Panc1 (cell line): ENCODE measurements around the gene HCFC1R1. TPM values are rescaled to one million over a fixed set of nuclear protein-coding genes. Genes with fewer than 3 reads are reported as not detected.

Experiments
- ATAC-seq: fragments of 200-7000 bp; cut with Tn5 transposase; 2 replicates; pipeline ENCODE4 v1.9.1; 2020; ENCODE audit warnings: mild to moderate bottlenecking, moderate library complexity
- BruUV-seq: library from RNA; stranded (reverse); fragments of 400-500 nt; replicated peaks from 2 replicates; lab custom pipeline; 2021; lab: Mats Ljungman, UMichigan
- CTCF ChIA-PET: fragments of 300-600 bp; sonication (Branson Sonifier 250); formaldehyde crosslinking; loops from one replicate; lab custom pipeline; 2022; ENCODE audit warnings: antibody characterized with exemption; lab: Charles Lee
- POLR2A ChIA-PET: fragments of 300-600 bp; sonication (Branson Sonifier 250); formaldehyde crosslinking; loops from one replicate; lab custom pipeline; 2022; ENCODE audit warnings: antibody characterized with exemption; lab: Charles Lee
- DNase-seq: peaks from one replicate; pipeline ENCODE4 v3.0.0-alpha.2; 2010; ENCODE audit warnings: low read depth, low spot score
- H3K27ac ChIP-seq: 2 replicates; pipeline ENCODE4 v1.5.1; 2011; ENCODE audit warnings: mild to moderate bottlenecking, low read length, inconsistent platforms
- H3K27me3 ChIP-seq: fragments of 200-500 bp; sonication (Bioruptor generic); 2 replicates; pipeline ENCODE4 v1.6.0; 2014; ENCODE audit warnings: low read length, inconsistent platforms; ENCODE audit not compliant: control insufficient read depth, insufficient read depth
- H3K36me3 ChIP-seq: fragments of 200-500 bp; sonication (Bioruptor generic); 2 replicates; pipeline ENCODE4 v1.5.1; 2014; ENCODE audit warnings: inconsistent platforms, mild to moderate bottlenecking, low read length, moderate library complexity; ENCODE audit not compliant: control insufficient read depth, insufficient read depth
- H3K4me1 ChIP-seq: 2 replicates; pipeline ENCODE4 v1.5.1; 2011; ENCODE audit warnings: inconsistent platforms, mild to moderate bottlenecking, low read length, moderate library complexity; ENCODE audit not compliant: control insufficient read depth, insufficient read depth
- H3K4me3 ChIP-seq, 2 experiments: 2 replicates each; pipeline ENCODE4 v1.5.1; 2011 to 2012; ENCODE audit warnings: low read depth in 2 of 2, low read length in 2 of 2, mild to moderate bottlenecking in 2 of 2, inconsistent platforms in 1 of 2, moderate library complexity in 1 of 2
- H3K9me3 ChIP-seq: fragments of 200-500 bp; sonication (Bioruptor generic); 2 replicates; pipeline ENCODE4 v1.5.1; 2014; ENCODE audit warnings: low read depth, mild to moderate bottlenecking, inconsistent platforms, low read length, moderate library complexity; ENCODE audit not compliant: control insufficient read depth, insufficient read depth
- POLR2AphosphoS5 ChIP-seq: IDR thresholded peaks from 2 replicates; pipeline ENCODE4 v1.6.1; 2012; ENCODE audit warnings: mild to moderate bottlenecking, low read depth, low read length, moderate library complexity
- SIN3A ChIP-seq: IDR thresholded peaks from 2 replicates; pipeline ENCODE4 v1.6.1; 2012; ENCODE audit warnings: low read depth, mild to moderate bottlenecking, low read length, moderate library complexity, borderline replicate concordance; ENCODE audit not compliant: insufficient read depth
- TCF7L2 ChIP-seq: IDR thresholded peaks from 2 replicates; pipeline ENCODE4 v1.6.1; 2011; ENCODE audit warnings: mild to moderate bottlenecking, low read depth, low read length, inconsistent platforms
- in situ Hi-C: cut with HindIII; loops from 2 replicates; pipeline ENCODE4 v1.10.0; 2016; ENCODE audit warnings: low sequenced_read_pairs, low pct_unique_long_range_greater_than_20kb
- intact Hi-C: fragments of 100-400 bp; cut with micrococcal nuclease; formaldehyde crosslinking; loops from one replicate; pipeline ENCODE4 v1.10.0; 2022; ENCODE audit not compliant: unreplicated experiment
- total RNA-seq: library from RNA; stranded (reverse); gene quantifications from one replicate; pipeline ENCODE4 v1.2.1, GENCODE V29; 2021; ENCODE audit not compliant: unreplicated experiment
- TF ChIP-seq, protein P1 (sequence below): fragments of 450-650 bp; IDR thresholded peaks from 2 replicates; pipeline ENCODE4 v1.5.1; 2017; ENCODE audit warnings: mild to moderate bottlenecking
- TF ChIP-seq, protein P2 (sequence below), 2 experiments: IDR thresholded peaks; 2 replicates each; pipeline ENCODE4 v1.6.1; 2011 to 2012; ENCODE audit warnings: low read depth in 2 of 2, control low read depth in 1 of 2, low read length in 1 of 2, mild to moderate bottlenecking in 1 of 2, moderate library complexity in 1 of 2; ENCODE audit not compliant: insufficient read depth in 1 of 2

Gene HCFC1R1
- total RNA-seq, 1 experiment from 2014 or later = 67.3 TPM

DNA sequence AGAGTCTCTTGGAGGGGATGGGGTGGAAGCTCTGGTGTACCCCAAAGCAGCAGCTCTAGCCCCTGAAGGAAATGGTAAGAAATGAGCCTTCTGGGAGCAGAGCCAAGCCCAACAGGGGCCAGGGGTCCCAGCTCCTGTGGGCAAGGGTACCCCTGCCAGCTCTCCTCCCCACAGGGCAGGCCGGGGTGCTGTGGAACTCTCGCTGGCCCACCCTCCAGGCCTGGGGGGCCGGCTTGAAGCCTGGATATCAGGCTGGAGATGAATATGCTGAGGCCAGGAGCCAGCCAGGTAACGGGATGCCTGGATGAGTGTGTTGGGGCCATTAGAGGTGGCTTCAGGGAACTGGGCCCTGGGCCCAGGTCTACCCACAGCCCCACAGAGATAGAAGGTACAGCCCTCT, 23.2 kb downstream of the HCFC1R1 start:
- ChIA-PET CTCF (no interaction called here), POLR2A (interaction anchor here (0.6 kb wide), 1 partner anchor 27 kb away, joined by 5 read pairs; no protein-coding TSS in a partner anchor)
- Histone ChIP-seq H3K27me3 (no peaks in the 10 kb centered on the region), H3K4me1 (peaks cover under 1% of the 10 kb centered on the region; the same call in 1 of the 2 replicates), H3K27ac (no peak overlapping the region), H3K4me3 (no peak overlapping the region), H3K36me3 (no peaks in the 10 kb centered on the region), H3K9me3 (no peaks in the 10 kb centered on the region)
- no peak for DNase-seq
- in situ Hi-C loops = no loop called here
- intact Hi-C loops = no loop called here
- TF ChIP-seq, protein P1, sequence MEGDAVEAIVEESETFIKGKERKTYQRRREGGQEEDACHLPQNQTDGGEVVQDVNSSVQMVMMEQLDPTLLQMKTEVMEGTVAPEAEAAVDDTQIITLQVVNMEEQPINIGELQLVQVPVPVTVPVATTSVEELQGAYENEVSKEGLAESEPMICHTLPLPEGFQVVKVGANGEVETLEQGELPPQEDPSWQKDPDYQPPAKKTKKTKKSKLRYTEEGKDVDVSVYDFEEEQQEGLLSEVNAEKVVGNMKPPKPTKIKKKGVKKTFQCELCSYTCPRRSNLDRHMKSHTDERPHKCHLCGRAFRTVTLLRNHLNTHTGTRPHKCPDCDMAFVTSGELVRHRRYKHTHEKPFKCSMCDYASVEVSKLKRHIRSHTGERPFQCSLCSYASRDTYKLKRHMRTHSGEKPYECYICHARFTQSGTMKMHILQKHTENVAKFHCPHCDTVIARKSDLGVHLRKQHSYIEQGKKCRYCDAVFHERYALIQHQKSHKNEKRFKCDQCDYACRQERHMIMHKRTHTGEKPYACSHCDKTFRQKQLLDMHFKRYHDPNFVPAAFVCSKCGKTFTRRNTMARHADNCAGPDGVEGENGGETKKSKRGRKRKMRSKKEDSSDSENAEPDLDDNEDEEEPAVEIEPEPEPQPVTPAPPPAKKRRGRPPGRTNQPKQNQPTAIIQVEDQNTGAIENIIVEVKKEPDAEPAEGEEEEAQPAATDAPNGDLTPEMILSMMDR = no peak
- TF ChIP-seq POLR2AphosphoS5 (no peak), TCF7L2 (no peak), SIN3A (no peak)
- TF ChIP-seq, protein P2, sequence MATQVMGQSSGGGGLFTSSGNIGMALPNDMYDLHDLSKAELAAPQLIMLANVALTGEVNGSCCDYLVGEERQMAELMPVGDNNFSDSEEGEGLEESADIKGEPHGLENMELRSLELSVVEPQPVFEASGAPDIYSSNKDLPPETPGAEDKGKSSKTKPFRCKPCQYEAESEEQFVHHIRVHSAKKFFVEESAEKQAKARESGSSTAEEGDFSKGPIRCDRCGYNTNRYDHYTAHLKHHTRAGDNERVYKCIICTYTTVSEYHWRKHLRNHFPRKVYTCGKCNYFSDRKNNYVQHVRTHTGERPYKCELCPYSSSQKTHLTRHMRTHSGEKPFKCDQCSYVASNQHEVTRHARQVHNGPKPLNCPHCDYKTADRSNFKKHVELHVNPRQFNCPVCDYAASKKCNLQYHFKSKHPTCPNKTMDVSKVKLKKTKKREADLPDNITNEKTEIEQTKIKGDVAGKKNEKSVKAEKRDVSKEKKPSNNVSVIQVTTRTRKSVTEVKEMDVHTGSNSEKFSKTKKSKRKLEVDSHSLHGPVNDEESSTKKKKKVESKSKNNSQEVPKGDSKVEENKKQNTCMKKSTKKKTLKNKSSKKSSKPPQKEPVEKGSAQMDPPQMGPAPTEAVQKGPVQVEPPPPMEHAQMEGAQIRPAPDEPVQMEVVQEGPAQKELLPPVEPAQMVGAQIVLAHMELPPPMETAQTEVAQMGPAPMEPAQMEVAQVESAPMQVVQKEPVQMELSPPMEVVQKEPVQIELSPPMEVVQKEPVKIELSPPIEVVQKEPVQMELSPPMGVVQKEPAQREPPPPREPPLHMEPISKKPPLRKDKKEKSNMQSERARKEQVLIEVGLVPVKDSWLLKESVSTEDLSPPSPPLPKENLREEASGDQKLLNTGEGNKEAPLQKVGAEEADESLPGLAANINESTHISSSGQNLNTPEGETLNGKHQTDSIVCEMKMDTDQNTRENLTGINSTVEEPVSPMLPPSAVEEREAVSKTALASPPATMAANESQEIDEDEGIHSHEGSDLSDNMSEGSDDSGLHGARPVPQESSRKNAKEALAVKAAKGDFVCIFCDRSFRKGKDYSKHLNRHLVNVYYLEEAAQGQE (IDR thresholded peaks at IDR 0.05; ENCODE audit: insufficient read depth in 1 of 2, low read depth in 2 of 2, low read length in 1 of 2) = no peak
- BruUV-seq = no TSS peak
- ATAC-seq = no peak

DNA sequence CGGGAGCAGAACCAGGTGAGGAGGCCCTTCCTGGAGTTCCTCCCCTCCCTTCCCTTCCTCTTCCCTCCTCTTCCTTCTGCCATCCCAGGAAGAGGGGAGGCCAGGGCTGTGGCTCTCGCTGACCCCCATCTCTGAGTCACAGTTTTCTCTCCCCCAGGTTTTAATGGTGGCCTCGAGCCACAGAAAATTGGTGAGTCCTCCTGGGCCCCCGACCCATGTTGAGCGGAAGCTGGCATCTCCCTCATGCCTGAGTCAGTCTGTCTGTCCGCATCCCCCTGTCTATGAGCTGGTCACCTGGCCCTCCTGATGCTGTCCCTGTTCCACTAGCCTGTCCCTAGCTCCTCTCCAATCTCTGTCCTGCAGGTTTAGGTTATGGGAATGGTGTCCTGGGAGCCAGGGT, 23.8 kb downstream of the HCFC1R1 start:
- no peaks in the 10 kb centered on the region for H3K36me3 ChIP-seq
- in situ Hi-C loops = no loop called here
- no peaks in the 10 kb centered on the region for H3K9me3 ChIP-seq
- H3K4me3 ChIP-seq = no peak overlapping the region
- CTCF ChIA-PET = no interaction called here
- H3K27me3 ChIP-seq = no peaks in the 10 kb centered on the region
- intact Hi-C loops = no loop called here
- no TSS peak for BruUV-seq
- H3K27ac ChIP-seq = no peak overlapping the region
- no peaks in the 10 kb centered on the region for H3K4me1 ChIP-seq
- ATAC-seq (no peak), DNase-seq (no peak)
- POLR2A ChIA-PET = interaction anchor here (0.6 kb wide), 1 partner anchor 27 kb away, joined by 5 read pairs; no protein-coding TSS in a partner anchor
- no peak for TF ChIP-seq POLR2AphosphoS5
- TF ChIP-seq, protein P1 = no peak
- no peak for TF ChIP-seq SIN3A
